Stimulated activated CD8-positive, alpha-beta memory T cell treated with anti-CD3 and anti-CD28 coated beads, Interleukin-12 subunit alpha, Interleukin-12 subunit beta, amount 100 ng/mL, for 24 hours (primary cell): Measurements from ENCODE around the gene FAM171A1.
"Not testable (repeated sequence)": the region's sequence is repeated elsewhere in the genome, so short reads cannot be mapped to it uniquely, and the experiment has no call there.

Experiments used
- DNase-seq: peaks from one replicate; pipeline ENCODE4 v3.0.0-alpha.2; 2020; ENCODE audit errors: extremely low read depth

Gene FAM171A1

GRCh38 chr10:15344876-15345285, 26.2 kb downstream of the FAM171A1 start:
- DNase-seq, result no peak

- no peak for DNase-seq
Measured at GRCh38 chr10:15344256-15344875, 26.7 kb downstream of the FAM171A1 start.

- DNase-seq, result no peak
Measured at GRCh38 chr10:15342970-15343369, 28.1 kb downstream of the FAM171A1 start.

- DNase-seq, result no peak
Measured at GRCh38 chr10:15341502-15342128, 29.5 kb downstream of the FAM171A1 start.

GRCh38 chr10:15339892-15340291, 31.2 kb downstream of the FAM171A1 start:
- DNase-seq, result no peak

GRCh38 chr10:15337441-15337923, 33.6 kb downstream of the FAM171A1 start:
- DNase-seq, result not testable (repeated sequence)

GRCh38 chr10:15336211-15336610, 34.9 kb downstream of the FAM171A1 start:
- no peak for DNase-seq

- DNase-seq, result no peak
Measured at GRCh38 chr10:15335508-15335907, 35.6 kb downstream of the FAM171A1 start.

GRCh38 chr10:15334650-15335323, 36.3 kb downstream of the FAM171A1 start:
- no peak for DNase-seq

- DNase-seq, result no peak
Measured at GRCh38 chr10:15333909-15334649, 37.0 kb downstream of the FAM171A1 start.

GRCh38 chr10:15333181-15333580, 37.9 kb downstream of the FAM171A1 start:
- not testable (repeated sequence) for DNase-seq

- no peak for DNase-seq
Measured at GRCh38 chr10:15331461-15331860, 39.6 kb downstream of the FAM171A1 start.

GRCh38 chr10:15329437-15329836, 41.7 kb downstream of the FAM171A1 start:
- no peak for DNase-seq

- no peak for DNase-seq
Measured at GRCh38 chr10:15325944-15326284, 45.2 kb downstream of the FAM171A1 start.

- DNase-seq, result no peak
Measured at GRCh38 chr10:15325243-15325943, 45.7 kb downstream of the FAM171A1 start.

GRCh38 chr10:15324611-15325010, 46.5 kb downstream of the FAM171A1 start:
- no peak for DNase-seq

GRCh38 chr10:15324113-15324512, 47.0 kb downstream of the FAM171A1 start:
- DNase-seq, result no peak

GRCh38 chr10:15322356-15322755, 48.7 kb downstream of the FAM171A1 start:
- DNase-seq, result no peak

- DNase-seq, result no peak
Measured at GRCh38 chr10:15321431-15322341, 49.4 kb downstream of the FAM171A1 start.

- no peak for DNase-seq
Measured at GRCh38 chr10:15320522-15321203, 50.4 kb downstream of the FAM171A1 start.
